GM18520 (cell line): ENCODE measurements around the gene EXOSC2.

ENCODE experiments used
- ATAC-seq: cut with Tn5 transposase; IDR thresholded peaks from one replicate; pipeline ENCODE4 v1.9.1; 2021; ENCODE audit not compliant: unreplicated experiment

The EXOSC2 gene

DNA sequence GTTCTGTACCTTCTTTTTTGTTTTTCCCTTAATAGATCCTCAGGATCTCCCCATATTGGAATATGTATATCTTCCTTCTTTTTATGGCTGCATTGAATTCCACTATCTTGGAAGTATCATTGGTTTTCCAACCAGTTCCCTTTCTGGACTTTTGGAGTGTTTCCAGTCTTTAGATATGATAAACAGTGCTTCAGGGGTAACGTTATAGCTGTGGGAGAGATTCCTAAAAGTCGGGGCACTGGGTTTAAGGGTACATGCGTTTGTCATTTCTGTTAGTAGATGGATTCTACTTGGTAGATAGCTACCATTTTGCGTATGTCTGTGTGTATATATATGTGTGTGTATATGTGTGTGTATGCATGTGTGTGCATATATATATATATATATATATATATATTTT is 42.0 kb downstream of the EXOSC2 start:
- no peak for ATAC-seq

DNA sequence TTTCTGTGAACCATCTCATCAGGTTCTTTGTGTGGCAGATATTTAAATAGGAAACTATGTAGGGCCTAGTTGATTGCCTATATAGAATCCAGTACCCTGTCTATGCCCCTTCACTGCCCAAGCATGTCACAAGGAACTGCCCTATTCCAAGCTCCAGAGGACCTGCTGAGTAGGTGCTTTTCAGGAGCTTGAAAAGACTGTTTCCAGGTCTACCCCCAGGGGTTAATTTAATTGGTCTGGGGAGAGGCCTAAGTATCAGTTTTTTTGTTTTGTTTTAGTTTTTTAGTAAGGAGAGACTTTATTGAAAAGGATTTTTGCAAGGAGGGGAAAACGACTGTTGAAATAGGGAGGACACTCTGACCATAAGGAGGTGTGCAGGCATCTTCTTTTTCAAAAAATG is 43.3 kb downstream of the EXOSC2 start:
- ATAC-seq: no peak

DNA sequence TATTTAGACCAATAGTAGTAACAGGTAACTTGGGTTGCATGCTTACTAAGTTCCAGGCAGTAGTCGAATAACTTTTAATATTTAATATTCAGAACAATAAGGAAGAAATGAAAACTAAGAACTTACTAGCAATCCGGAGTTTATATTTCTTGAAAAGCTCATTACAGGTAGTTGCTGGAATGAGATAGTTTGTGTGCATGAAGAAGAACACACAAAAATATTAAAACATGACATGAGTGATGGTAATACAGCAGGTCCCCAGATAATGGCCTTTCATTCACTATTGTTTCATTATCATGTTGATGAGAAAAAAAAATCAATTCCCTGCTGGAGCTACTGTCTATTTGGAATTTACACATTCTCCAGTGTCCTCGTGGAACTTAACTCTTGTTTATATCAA is 44.7 kb downstream of the EXOSC2 start:
- ATAC-seq: no peak

DNA sequence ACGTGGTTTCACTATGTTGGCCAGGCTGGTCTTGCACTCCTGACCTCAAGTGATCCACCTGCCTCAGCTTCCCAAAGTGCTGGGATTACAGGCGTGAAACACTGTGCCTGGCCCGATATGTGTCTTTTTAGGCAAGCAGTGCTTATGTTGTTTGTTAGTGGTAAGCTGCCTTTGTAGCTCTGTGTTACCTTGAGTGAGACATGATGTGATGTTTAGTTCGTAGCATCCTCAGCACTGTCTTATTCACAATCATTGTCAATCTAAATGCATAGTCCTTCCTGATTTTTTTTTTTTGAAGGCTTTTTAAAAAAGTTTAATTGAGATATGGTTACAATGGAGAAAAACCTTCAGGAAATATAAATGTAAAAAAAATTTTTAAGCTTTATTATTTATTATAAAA is 45.5 kb downstream of the EXOSC2 start:
- ATAC-seq: no peak

DNA sequence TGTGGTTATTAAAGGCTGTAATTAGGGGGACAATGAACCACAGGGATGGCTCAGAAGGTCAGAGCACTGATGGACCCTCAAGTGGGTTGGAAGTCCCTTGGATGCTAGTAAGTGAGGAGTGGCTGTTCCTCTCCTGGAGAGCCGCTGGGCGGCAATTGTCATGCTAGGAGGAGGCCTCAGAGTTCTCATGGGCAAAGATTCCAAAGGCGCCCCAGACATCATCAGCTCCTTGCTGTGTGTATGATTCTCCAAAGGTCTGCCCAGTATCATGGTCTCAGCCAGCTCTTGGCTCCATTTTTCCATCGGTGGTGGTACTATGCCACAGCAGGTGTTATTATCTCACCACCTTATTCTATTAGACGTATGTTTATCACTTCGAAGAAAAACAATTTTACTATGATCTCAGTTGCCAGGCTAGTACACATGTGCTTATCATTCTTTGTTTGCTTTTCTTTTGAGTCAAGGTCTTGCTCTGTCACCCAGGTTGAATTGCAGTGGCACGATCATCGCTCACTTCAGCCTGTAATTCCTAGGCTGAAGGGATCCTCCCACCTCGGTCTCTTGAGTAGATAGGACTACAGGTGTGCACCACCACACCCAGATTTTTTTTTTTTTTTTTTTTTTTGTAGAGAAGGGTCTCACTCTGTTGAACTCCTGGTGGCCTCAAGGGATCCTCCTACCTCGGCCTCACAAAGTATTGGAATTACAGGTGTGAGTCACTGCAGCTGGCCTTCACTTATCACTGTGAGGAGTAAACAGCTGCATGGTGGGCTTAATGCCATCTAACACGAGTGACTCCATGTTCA is 46.8 kb downstream of the EXOSC2 start:
- ATAC-seq: no peak

GRCh38 chr9:130741024-130741305 is 47.4 kb downstream of the EXOSC2 start:
- no peak for ATAC-seq

DNA sequence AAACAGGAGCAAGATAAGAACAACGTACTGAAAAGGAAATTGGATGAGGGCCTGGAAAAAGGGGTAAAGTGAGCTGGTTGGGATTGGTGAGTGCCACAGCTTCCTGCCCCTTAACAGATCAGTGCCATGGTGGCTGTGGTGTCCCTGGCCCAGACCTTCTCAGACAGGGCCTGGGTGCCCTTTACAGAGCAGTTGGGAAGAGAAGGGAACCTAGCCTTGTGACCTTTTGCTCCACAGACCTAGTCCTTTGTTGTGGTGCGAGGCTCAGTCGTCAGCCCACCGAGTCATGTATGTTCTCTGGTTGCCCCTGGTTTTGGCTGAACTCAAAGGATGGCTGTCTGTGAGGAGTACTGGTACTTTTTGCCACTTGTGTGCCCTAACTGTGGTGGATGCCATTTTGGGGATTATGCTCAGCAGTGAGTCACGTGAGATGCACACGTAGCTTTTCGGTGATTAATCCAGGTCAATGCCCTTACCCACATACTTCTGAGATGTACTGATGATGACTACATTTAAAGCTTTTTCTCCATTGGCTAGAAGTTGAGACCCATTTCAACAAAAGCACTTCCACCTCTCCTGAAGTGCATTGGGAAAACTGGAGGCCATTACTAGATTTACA is 48.4 kb downstream of the EXOSC2 start:
- ATAC-seq: no peak

DNA sequence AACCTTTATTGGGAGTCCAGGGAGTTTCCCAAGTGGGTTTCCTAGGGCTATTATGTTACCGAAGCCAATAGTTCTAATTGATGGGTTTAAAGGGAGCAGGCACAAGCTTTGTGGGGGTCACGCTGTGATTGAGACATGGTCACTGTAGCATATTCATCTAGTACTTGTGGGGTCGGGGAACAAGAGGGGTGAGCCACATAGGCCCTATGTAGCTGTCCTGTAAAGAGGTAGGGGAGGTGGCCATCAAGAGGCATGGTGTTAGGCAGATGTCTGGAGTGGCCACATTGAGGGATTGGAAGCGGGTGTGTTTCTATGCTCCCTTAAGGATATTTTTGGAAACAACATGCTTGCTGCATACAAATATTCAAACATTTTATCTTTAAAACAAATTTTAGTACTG is 50.1 kb downstream of the EXOSC2 start:
- no peak for ATAC-seq

DNA sequence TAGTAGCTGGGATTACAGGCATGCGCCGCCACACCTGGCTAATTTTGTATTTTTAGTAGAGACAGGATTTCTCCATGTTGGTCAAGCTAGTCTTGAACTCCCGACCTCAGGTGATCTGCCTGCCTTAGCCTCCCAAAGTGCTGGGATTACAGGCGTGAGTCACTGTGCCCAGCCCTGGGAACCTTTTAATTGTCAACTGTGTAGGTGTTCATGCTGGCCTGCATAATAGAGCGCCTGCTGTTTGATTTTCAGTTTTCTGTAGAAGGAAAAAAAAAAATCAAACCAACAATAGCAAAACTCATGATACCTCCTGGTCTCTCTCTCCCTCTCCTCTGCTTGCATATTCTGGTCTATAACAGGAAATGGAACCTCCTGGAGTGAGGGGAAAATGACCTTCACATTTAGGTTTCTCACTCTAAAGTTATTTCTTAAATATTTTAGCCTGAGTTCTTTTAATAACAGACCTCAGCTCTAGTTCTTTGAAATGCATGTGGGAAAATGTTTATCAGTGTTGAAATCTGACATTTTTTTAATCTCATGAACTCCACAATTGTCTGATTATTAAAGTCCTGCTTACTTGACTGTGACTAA is 51.7 kb downstream of the EXOSC2 start:
- no peak for ATAC-seq

DNA sequence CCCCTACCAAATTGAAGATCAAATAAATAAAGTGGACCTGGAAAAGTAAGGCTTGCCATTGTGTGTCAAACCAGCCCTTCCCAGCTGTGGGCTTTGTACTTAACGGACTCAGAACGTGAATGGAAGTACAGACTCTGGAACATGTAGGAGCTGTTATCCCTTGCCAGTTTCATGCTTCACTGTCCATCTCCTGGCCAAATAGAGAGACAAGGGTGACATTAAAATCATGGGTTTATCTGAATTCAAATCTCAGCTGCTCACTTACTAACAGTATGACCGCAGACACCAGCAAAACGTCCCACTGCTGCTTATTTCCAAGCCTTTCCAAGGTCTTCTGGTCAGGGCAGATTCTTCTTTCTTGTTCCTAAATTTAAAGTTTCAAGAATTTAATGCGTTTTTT is 52.2 kb downstream of the EXOSC2 start:
- ATAC-seq: no peak

GRCh38 chr9:130746434-130747212 is 53.0 kb downstream of the EXOSC2 start:
- ATAC-seq: no peak

DNA sequence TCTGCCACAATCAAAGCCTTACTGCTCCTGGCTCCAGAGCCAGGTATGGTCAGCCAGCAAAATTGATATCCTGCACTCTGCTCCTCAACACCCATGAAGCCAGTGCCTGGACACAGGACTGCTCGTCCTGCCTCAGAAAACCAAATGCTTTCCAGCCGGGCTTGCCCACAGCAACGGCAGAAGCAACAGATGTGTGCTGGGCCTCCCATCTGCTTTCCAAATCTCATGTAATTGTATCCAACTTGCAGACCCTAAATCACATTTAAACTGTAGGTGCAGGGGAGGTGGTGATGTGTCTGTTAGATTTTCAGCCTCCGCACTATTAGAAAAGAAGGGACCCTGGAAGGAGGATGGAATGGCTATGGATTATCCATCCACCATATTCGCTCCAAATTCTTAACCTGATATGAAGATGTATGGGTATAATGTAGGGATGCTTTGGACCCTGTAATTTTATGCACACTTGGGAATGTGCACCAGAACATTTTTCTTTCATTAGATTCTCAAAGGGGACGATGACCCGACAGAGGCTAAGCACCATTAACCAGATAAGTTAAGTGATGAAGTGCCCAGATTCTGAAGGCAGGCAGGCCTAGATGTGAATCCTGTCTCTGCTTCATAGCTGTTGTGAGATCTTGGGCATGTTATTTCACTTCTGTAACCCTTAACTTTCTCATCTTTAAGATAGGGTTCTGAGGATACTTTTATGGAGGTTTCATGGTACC is 58.2 kb downstream of the EXOSC2 start:
- no peak for ATAC-seq
